NCI-H1105 (cell line): ENCODE results near the gene CCDC92.
"Not testable (repeated sequence)": the region's sequence is repeated elsewhere in the genome, so short reads cannot be mapped to it uniquely, and the experiment has no call there.

Experiments used
- DNase-seq: peaks from one replicate; lab custom pipeline; 2025; lab: John Stamatoyannopoulos, UW

Gene CCDC92

GRCh38 chr12:123949770-123950165 lies 22.9 kb downstream of the CCDC92 start:
- no peak for DNase-seq

GRCh38 chr12:123948796-123949769 lies 23.5 kb downstream of the CCDC92 start:
- no peak for DNase-seq

- no peak for DNase-seq
Measured at GRCh38 chr12:123948401-123948795, 24.2 kb downstream of the CCDC92 start.

- not testable (repeated sequence) for DNase-seq
Measured at GRCh38 chr12:123947531-123947930, 25.1 kb downstream of the CCDC92 start.

- DNase-seq = not testable (repeated sequence)
Measured at GRCh38 chr12:123946516-123947505, 25.8 kb downstream of the CCDC92 start.

GRCh38 chr12:123946152-123946515 lies 26.5 kb downstream of the CCDC92 start:
- DNase-seq = no peak

- no peak for DNase-seq
Measured at GRCh38 chr12:123945287-123946151, 27.1 kb downstream of the CCDC92 start.

GRCh38 chr12:123944696-123945095 lies 27.9 kb downstream of the CCDC92 start:
- DNase-seq = no peak

GRCh38 chr12:123943816-123944215 lies 28.8 kb downstream of the CCDC92 start:
- DNase-seq = no peak

GRCh38 chr12:123942911-123943648 lies 29.6 kb downstream of the CCDC92 start:
- DNase-seq = no peak

GRCh38 chr12:123942238-123942653 lies 30.4 kb downstream of the CCDC92 start:
- DNase-seq = no peak

- DNase-seq = no peak
Measured at GRCh38 chr12:123941624-123942237, 30.9 kb downstream of the CCDC92 start.

- DNase-seq = no peak
Measured at GRCh38 chr12:123941000-123941399, 31.6 kb downstream of the CCDC92 start.

- no peak for DNase-seq
Measured at GRCh38 chr12:123940627-123940966, 32.0 kb downstream of the CCDC92 start.

GRCh38 chr12:123939716-123940626 lies 32.7 kb downstream of the CCDC92 start:
- no peak for DNase-seq

GRCh38 chr12:123938679-123939480 lies 33.8 kb downstream of the CCDC92 start:
- no peak for DNase-seq

GRCh38 chr12:123937707-123938591 lies 34.7 kb downstream of the CCDC92 start:
- DNase-seq = no peak
